ENCODE measurements around the gene PPM1A.

Gene PPM1A

DNA sequence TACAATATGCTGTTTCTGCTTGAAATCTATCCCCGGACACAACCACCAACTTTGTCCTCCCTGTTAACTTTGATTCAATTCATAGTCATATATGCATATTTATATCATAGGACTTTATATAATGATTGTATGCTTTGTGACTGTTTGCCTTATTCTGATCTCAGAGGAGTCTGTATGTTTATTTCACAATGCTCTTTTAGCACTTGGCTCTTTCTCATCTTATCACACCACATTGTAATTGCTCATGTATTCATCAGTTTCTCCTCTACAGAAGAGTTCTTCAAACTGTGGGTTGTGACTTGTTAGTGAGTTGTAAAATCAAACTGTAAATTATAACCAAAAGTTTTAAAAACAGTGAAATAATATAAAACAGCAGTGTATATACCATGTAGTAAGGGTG, 21.7 kb upstream of the PPM1A start:
- no CpG with 5 or more reads among the region's 1 CpG for WGBS, 2 experiments (ENCODE audit: insufficient coverage in 2 of 2)

DNA sequence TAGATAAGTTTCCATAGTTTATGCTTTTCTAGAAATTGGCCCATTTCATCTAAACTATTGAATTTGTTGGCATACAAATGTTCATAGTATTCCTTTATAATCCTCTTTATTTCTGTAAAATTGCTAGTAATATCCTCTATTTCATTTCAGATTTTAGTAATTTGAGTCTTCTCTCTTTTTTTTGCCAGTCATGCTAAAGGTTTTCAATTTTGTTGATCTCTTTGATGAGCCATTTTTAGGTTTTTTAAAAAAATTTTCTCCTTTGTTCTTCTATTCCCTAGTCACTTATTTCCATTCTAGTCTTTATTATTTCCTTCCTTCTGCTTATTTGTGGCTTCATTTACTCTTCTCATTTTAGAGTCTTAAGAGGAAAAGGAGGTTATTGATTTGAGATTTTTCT, 19.4 kb upstream of the PPM1A start:
- Histone ChIP-seq H3K4me1 (ENCODE audit: control insufficient read depth, insufficient read depth, low read length, poor library complexity, severe bottlenecking) (no peaks in the 10 kb centered on the region), H3K9me3 (ENCODE audit: control insufficient read depth, low read length) (peaks cover 3% of the 10 kb centered on the region), H3K27ac (ENCODE audit: low read depth, low read length, severe bottlenecking) (no peak overlapping the region), H3K36me3 (ENCODE audit: control insufficient read depth, insufficient read depth, low read length) (no peaks in the 10 kb centered on the region), H3K4me3 (ENCODE audit: extremely low read depth, insufficient read depth, low read length, poor library complexity, severe bottlenecking) (no peak overlapping the region)

More for the DNA sequence above, 21.7 kb upstream of the PPM1A start:
- Histone ChIP-seq H3K4me3 (ENCODE audit: extremely low read depth, insufficient read depth, low read length, poor library complexity, severe bottlenecking) (no peak overlapping the region), H3K9me3 (ENCODE audit: control insufficient read depth, low read length) (peaks cover 3% of the 10 kb centered on the region), H3K36me3 (ENCODE audit: control insufficient read depth, insufficient read depth, low read length) (no peaks in the 10 kb centered on the region), H3K27ac (ENCODE audit: low read depth, low read length, severe bottlenecking) (no peak overlapping the region), H3K4me1 (ENCODE audit: control insufficient read depth, insufficient read depth, low read length, poor library complexity, severe bottlenecking) (no peaks in the 10 kb centered on the region)

DNA sequence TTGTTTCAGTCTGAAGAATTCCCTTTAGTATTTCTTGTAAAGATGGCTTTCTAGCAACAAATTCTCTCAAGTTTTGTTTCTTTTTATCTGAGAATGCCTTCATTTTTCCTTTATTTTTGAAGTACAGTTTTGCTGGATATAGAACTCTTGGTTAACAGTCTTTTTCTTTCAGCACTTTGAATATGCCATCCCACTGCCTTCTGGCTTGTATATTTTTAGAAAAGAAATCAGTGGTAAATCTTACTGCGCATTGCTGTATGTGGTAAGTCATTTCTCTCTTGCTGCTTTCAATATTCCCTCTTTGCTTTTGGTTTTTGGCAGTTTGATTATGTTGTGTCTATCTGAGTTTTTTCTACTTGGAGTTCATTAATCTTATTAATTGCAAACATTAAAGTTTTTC, 16.8 kb upstream of the PPM1A start:
- H3K4me3 ChIP-seq (ENCODE audit: extremely low read depth, insufficient read depth, low read length, poor library complexity, severe bottlenecking) = no peak overlapping the region
- H3K27ac ChIP-seq (ENCODE audit: low read depth, low read length, severe bottlenecking) = no peak overlapping the region
- H3K4me1 ChIP-seq (ENCODE audit: control insufficient read depth, insufficient read depth, low read length, poor library complexity, severe bottlenecking) = no peaks in the 10 kb centered on the region
- no CpG with 5 or more reads among the region's 1 CpG for WGBS, 2 experiments (ENCODE audit: insufficient coverage in 2 of 2)
- H3K9me3 ChIP-seq (ENCODE audit: control insufficient read depth, low read length) = peaks cover 3% of the 10 kb centered on the region
- no peaks in the 10 kb centered on the region for H3K36me3 ChIP-seq (ENCODE audit: control insufficient read depth, insufficient read depth, low read length)

DNA sequence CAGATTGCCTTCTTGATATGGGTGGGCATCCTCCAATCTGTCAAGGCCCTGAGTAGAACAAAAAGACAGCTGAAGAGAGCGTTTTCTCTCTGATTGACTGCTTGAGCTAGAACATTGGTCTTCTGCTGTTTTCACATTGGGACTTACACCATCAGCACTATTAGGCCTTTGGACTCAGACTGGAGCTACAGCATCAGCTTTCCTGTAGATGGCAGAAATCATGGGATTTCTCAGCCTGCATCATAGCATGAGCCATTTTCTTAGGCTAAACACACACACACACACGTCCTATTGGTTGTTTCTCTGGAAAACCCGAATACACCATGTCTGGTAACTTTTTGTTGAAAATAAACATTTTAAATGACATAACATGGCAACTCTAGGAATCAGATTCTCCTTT, 15.8 kb upstream of the PPM1A start:
- Histone ChIP-seq H3K27ac (ENCODE audit: low read depth, low read length, severe bottlenecking) (no peak overlapping the region), H3K36me3 (ENCODE audit: control insufficient read depth, insufficient read depth, low read length) (no peaks in the 10 kb centered on the region), H3K4me1 (ENCODE audit: control insufficient read depth, insufficient read depth, low read length, poor library complexity, severe bottlenecking) (no peaks in the 10 kb centered on the region), H3K9me3 (ENCODE audit: control insufficient read depth, low read length) (peaks cover 3% of the 10 kb centered on the region), H3K4me3 (ENCODE audit: extremely low read depth, insufficient read depth, low read length, poor library complexity, severe bottlenecking) (no peak overlapping the region)
- 90 to 100% methylated on average over 1 of the region's 3 CpGs for WGBS, 2 experiments (ENCODE audit: insufficient coverage in 2 of 2)

DNA sequence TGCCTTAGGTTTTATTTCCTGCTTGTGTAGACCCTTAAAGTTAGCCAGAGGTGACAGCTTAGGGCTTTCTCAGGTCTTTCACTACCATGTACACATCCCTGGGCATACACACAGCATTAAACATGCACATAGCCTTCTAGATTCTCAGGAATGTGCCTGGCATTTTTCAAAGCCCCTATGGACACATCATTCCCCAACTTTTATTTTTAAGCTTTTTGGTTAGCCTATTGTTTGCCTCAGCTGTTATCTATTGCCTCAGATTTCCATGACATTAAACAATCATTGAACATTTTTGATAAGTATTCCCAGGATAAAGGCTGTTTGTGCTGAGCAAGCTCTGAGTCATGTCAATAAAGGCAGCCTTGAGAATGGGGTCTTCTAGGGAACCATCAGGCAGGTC, 15.1 kb upstream of the PPM1A start:
- Histone ChIP-seq H3K9me3 (ENCODE audit: control insufficient read depth, low read length) (peaks cover 3% of the 10 kb centered on the region), H3K36me3 (ENCODE audit: control insufficient read depth, insufficient read depth, low read length) (no peaks in the 10 kb centered on the region), H3K27ac (ENCODE audit: low read depth, low read length, severe bottlenecking) (no peak overlapping the region), H3K4me3 (ENCODE audit: extremely low read depth, insufficient read depth, low read length, poor library complexity, severe bottlenecking) (no peak overlapping the region), H3K4me1 (ENCODE audit: control insufficient read depth, insufficient read depth, low read length, poor library complexity, severe bottlenecking) (no peaks in the 10 kb centered on the region)

DNA sequence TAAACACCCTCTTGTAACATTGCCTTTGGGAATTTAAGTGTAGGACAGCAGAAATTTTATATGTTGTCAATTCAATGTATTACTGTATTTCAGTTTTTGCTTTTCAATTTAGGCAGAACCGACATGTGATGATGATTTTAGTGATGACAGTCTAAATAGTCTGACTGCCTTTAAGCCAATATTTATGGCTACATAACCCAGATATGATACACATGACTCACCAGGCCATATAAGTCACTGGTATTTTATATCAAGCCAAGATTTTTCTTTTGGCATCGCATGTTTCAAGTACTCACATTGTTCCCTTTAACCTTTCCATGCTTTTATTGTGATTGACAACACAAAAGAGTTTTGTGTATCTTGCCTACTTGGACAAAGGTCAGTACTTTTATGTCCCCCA, 13.6 kb upstream of the PPM1A start:
- 80% methylated on average over 1 of the region's 2 CpGs; no CpG with 5 or more reads in 1 of the 2 experiments for WGBS, 2 experiments (ENCODE audit: insufficient coverage in 2 of 2)
- Histone ChIP-seq H3K27ac (ENCODE audit: low read depth, low read length, severe bottlenecking) (no peak overlapping the region), H3K4me1 (ENCODE audit: control insufficient read depth, insufficient read depth, low read length, poor library complexity, severe bottlenecking) (no peaks in the 10 kb centered on the region)

DNA sequence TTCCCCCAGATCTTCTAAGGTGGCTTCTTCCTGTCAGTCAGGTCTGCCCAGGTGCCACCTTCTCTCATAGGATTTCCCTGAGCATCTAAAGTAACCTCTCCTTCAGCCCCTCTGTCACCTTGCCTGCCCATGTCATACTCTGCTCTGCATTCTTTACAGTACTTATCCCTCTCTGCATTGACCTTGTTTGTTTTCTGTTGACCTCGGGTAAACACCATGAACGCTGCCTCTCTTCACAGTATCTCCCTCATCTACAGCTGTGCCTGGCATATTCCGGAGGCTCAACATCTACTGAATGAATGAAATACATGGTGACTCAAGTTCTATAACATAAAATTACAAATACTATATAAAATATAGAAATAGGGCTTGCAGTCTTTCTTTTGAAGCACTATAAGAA, 10.1 kb upstream of the PPM1A start:
- Histone ChIP-seq H3K4me1 (ENCODE audit: control insufficient read depth, insufficient read depth, low read length, poor library complexity, severe bottlenecking) (no peaks in the 10 kb centered on the region), H3K9me3 (ENCODE audit: control insufficient read depth, low read length) (no peaks in the 10 kb centered on the region), H3K36me3 (ENCODE audit: control insufficient read depth, insufficient read depth, low read length) (no peaks in the 10 kb centered on the region), H3K4me3 (ENCODE audit: extremely low read depth, insufficient read depth, low read length, poor library complexity, severe bottlenecking) (no peak overlapping the region), H3K27ac (ENCODE audit: low read depth, low read length, severe bottlenecking) (no peak overlapping the region)
- WGBS, 2 experiments (ENCODE audit: insufficient coverage in 2 of 2) = 83% methylated on average over 2 of the region's 3 CpGs; no CpG with 5 or more reads in 1 of the 2 experiments

More for the DNA sequence above, 13.6 kb upstream of the PPM1A start:
- Histone ChIP-seq H3K36me3 (ENCODE audit: control insufficient read depth, insufficient read depth, low read length) (no peaks in the 10 kb centered on the region), H3K9me3 (ENCODE audit: control insufficient read depth, low read length) (peaks cover 3% of the 10 kb centered on the region), H3K4me3 (ENCODE audit: extremely low read depth, insufficient read depth, low read length, poor library complexity, severe bottlenecking) (no peak overlapping the region)

DNA sequence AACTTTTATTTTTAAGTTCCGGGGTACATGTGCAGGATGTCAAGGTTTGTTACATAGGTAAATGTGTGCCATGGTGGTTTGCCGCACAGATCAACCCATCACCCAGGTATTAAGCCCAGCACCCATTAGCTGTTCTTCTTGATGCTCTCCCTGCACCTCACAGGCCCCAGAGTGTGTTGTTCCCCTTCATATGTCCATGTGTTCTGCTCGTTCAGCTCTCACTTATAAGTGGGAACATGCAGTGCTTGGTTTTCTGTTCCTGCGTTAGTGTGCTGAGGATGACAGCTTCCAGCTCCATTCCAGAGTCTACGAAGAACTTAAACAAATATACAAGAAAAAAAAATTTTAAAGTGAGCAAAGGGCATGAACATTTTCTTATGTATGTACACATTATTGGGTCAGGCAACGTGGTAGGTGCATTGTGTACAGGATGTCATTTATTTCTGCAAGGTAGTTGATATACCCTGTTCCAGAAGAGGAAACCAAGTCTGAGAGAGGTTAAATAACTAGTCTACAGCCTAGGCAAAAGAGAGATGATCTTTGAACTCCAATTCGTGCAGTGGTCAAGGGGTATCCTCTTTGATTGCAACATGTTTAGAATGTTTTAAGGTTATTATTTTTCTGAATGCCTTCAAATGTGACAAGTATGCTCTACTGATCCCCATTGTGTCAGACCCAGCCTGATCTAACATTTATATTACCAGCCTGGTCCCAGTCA, 8.7 kb upstream of the PPM1A start:
- 69 to 100% methylated on average over 1 to 2 of the region's 7 CpGs for WGBS, 2 experiments (ENCODE audit: insufficient coverage in 2 of 2)

DNA sequence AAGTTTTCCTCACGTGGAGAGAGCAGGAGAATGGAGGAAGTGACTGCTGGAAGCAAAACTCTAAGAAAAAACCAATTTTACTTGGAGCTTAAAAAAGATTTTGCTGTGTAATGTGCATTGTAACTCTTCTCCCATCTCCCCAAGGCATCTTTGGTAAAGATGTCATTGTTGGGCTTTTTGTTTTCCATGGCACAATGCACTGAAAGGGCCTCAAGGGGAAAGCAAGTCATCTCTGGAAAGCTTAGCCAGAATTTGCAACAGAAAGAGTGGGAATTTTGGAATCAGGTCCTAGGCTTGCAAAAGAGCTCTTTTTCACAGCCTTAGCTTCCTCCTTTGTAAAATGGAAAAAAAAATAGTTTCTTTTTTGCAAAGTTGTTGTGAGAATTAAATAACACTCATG, 7.9 kb upstream of the PPM1A start:
- Histone ChIP-seq H3K27ac (ENCODE audit: low read depth, low read length, severe bottlenecking) (no peak overlapping the region), H3K36me3 (ENCODE audit: control insufficient read depth, insufficient read depth, low read length) (no peaks in the 10 kb centered on the region), H3K4me1 (ENCODE audit: control insufficient read depth, insufficient read depth, low read length, poor library complexity, severe bottlenecking) (no peaks in the 10 kb centered on the region), H3K4me3 (ENCODE audit: extremely low read depth, insufficient read depth, low read length, poor library complexity, severe bottlenecking) (no peak overlapping the region), H3K9me3 (ENCODE audit: control insufficient read depth, low read length) (no peaks in the 10 kb centered on the region)
- 71 to 73% methylated on average over 1 of the region's 1 CpG for WGBS, 2 experiments (ENCODE audit: insufficient coverage in 2 of 2)

More for the DNA sequence above, 8.7 kb upstream of the PPM1A start:
- Histone ChIP-seq H3K9me3 (ENCODE audit: control insufficient read depth, low read length) (no peaks in the 10 kb centered on the region), H3K4me1 (ENCODE audit: control insufficient read depth, insufficient read depth, low read length, poor library complexity, severe bottlenecking) (no peaks in the 10 kb centered on the region), H3K27ac (ENCODE audit: low read depth, low read length, severe bottlenecking) (no peak overlapping the region), H3K36me3 (ENCODE audit: control insufficient read depth, insufficient read depth, low read length) (no peaks in the 10 kb centered on the region), H3K4me3 (ENCODE audit: extremely low read depth, insufficient read depth, low read length, poor library complexity, severe bottlenecking) (no peak overlapping the region)

DNA sequence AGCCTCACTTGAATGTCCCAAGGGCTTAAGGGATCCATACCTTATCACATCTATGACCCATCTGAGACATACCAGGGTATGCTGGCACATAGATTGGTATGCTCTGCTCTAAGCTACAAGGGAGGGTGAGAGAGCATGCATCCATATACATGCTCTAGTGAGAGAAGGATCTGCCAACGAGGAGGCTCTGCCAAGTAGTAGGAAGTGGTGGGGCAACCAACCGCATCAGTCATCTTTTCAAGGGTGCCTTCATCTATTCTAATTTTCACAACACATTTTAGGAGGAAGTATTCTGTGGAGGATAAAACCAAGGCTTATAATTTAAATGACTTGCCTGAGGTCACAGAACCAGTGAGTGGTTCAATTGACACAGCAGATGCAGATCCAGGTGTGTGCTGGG, 6.6 kb upstream of the PPM1A start:
- Histone ChIP-seq H3K27ac (ENCODE audit: low read depth, low read length, severe bottlenecking) (no peak overlapping the region), H3K4me1 (ENCODE audit: control insufficient read depth, insufficient read depth, low read length, poor library complexity, severe bottlenecking) (no peaks in the 10 kb centered on the region), H3K4me3 (ENCODE audit: extremely low read depth, insufficient read depth, low read length, poor library complexity, severe bottlenecking) (no peak overlapping the region), H3K9me3 (ENCODE audit: control insufficient read depth, low read length) (no peaks in the 10 kb centered on the region), H3K36me3 (ENCODE audit: control insufficient read depth, insufficient read depth, low read length) (no peaks in the 10 kb centered on the region)
- no CpG with 5 or more reads among the region's 2 CpGs for WGBS, 2 experiments (ENCODE audit: insufficient coverage in 2 of 2)

DNA sequence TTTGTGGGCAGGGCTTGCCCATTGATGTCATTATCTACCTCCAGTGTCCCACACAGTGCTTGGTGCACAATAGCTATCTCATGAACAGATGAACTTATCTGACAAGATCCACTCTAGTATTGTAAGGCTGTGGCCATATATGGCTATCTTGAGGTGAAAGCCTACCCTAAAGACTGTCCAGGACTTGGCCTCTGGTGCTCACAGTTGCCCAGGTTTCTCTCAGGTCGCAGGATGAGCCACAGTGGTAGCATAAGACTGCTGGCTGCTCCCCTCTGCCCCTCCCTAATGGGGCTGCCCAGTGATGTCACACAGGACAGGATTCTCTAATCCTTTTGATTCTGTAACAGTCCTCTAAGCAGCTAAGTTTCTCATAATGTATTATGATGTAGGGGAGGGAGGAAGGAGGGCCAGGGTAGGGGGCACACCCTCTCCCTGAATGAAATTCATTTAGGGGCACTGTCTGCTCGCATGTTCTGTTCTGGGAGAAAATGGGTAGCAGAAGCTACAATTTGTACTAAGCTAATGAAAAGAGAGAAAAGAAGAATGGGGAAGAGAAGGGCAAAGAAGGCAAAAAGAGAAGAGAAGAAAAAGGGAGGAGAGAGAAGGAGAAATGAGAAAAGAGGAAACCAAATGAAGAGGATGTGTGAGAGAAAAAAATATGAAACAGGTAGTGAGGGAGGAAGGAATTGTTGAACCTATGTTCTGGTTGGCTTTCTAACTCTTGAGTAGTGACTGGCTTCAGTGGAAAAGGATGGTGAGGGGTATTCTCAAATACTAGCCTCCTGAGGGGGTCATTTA, 3.4 kb upstream of the PPM1A start:
- no peak overlapping the region for H3K4me3 ChIP-seq (ENCODE audit: extremely low read depth, insufficient read depth, low read length, poor library complexity, severe bottlenecking)
- no peak overlapping the region for H3K27ac ChIP-seq (ENCODE audit: low read depth, low read length, severe bottlenecking)
- no peaks in the 10 kb centered on the region for H3K9me3 ChIP-seq (ENCODE audit: control insufficient read depth, low read length)
- 78 to 85% methylated on average over 2 of the region's 2 CpGs for WGBS, 2 experiments (ENCODE audit: insufficient coverage in 2 of 2)
- H3K36me3 ChIP-seq (ENCODE audit: control insufficient read depth, insufficient read depth, low read length) = no peaks in the 10 kb centered on the region
- peaks cover 4% of the 10 kb centered on the region for H3K4me1 ChIP-seq (ENCODE audit: control insufficient read depth, insufficient read depth, low read length, poor library complexity, severe bottlenecking)

Data from mesodermal cell (in vitro differentiated cells).